HAP-1 (cell line): ENCODE data around the gene IGFN1.

Source experiments
- DNase-seq, 2 experiments: peaks; one replicate each; pipeline ENCODE4 v3.0.0-alpha.2; 2016 to 2020; ENCODE audit warnings: low spot score in 2 of 2
- H3K27me3 ChIP-seq: fragments of 250-450 bp; sonication (Bioruptor Pico); 2 replicates; pipeline ENCODE4 v1.5.1; 2020; ENCODE audit warnings: low read depth, mild to moderate bottlenecking, moderate library complexity
- H3K36me3 ChIP-seq: fragments of 250-450 bp; sonication (Bioruptor Pico); replicated peaks from 2 replicates; pipeline ENCODE4 v1.5.1; 2020; ENCODE audit warnings: mild to moderate bottlenecking
- H3K4me1 ChIP-seq: fragments of 250-450 bp; sonication (Bioruptor Pico); 2 replicates; pipeline ENCODE4 v1.5.1; 2020; ENCODE audit warnings: mild to moderate bottlenecking
- H3K4me3 ChIP-seq: fragments of 250-450 bp; sonication (Bioruptor Pico); 2 replicates; pipeline ENCODE4 v1.5.1; 2020; ENCODE audit warnings: mild to moderate bottlenecking, moderate library complexity
- H3K9me3 ChIP-seq: fragments of 250-450 bp; sonication (Bioruptor Pico); 2 replicates; pipeline ENCODE4 v1.5.1; 2020; ENCODE audit warnings: mild to moderate bottlenecking, moderate library complexity
- in situ Hi-C: fragments of 300-500 bp; cut with MboI; formaldehyde crosslinking; loops from 3 replicates; pipeline ENCODE4 v1.14.3; 2020; ENCODE audit warnings: low sequenced_read_pairs, inconsistent platforms, mixed read lengths

The IGFN1 gene

DNA sequence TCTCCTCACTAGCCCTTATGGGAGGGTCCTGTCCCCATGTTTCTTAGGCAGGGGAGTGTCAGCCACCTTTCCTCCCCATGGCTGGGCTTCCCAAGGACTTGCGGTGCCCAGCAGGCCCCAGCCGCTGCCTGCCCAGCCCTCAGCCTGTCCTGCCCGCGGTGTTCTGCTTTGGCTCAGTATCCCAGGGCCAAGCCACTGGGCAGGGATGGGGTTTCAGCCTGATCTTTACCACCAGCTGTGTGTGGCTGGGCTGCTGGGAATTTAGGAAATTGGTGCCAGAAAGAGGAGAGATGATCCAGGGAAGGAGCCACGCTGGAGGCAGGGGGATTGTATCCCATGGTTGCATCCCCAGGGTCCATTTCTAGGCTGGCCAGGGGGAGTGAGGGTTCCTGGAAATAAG lies 6.9 kb upstream of the IGFN1 start:
- Histone ChIP-seq H3K9me3 (no peaks in the 10 kb centered on the region), H3K4me1 (peaks cover 2% of the 10 kb centered on the region; the same call in 1 of the 2 replicates), H3K36me3 (no peaks in the 10 kb centered on the region), H3K4me3 (no peak overlapping the region), H3K27me3 (peaks cover 3% of the 10 kb centered on the region; the same call in 1 of the 2 replicates)
- in situ Hi-C loops: no loop called here
- DNase-seq: no peak

DNA sequence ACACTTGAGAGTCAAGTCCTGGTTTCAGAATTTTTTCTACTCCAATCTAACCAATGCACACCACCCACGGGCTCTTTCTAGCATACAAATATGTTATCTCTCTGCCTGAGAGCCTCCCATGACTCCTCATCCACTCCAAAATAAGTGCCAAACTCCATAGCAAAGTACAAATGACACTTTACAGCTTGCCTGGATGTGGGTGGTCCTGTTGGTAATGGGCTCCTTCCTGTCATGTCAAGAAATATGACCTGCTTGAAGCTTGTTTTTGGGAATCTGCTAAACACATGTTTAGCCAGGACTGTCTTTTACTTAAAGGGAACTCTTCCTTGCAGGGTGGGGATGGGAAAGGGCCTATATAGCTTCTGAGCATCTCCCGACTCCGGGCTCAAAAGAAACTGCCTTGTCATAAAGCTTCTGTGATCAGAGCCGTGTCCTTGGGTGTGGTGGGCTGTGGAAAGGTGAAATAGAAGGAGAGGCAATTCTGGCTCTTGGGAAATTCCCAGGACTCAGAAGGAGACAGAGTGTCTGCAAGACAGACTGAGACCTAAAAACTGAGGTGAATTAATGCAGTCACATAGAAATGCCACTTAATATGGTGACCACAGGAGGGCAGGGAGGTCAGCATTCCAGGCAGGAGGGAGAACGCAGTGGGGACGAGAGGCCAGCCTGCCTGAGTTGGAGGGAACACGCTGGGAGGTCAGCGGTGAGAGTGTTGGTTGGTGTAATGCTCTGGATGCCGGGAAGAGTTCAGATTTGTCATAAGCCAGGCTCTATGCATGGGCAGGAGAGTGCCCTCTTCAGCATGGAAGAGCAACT lies 6.1 kb upstream of the IGFN1 start:
- Histone ChIP-seq H3K4me1 (peaks cover 2% of the 10 kb centered on the region; the same call in 1 of the 2 replicates), H3K36me3 (no peaks in the 10 kb centered on the region), H3K9me3 (no peaks in the 10 kb centered on the region), H3K27me3 (peaks cover 3% of the 10 kb centered on the region; the same call in 1 of the 2 replicates), H3K4me3 (no peak overlapping the region)
- peak; percentile 41 to 49 for DNase-seq
- in situ Hi-C loops: no loop called here

DNA sequence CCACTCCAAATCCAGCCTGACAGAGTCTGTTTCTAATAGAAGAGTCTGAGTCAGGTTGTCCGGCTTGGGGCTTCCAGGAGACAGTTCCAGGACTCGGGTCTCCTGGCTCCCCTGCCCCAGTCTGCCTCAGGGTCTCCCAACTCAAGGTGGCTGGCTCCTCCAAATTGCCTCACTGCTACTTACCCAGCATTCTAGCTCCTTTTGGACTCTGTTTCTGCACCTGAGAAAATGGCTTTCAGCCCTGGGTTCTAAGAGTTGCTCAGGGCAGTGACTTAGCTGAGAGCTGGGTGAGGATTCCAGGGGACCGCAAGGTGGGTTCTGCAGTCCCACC lies 5.5 kb upstream of the IGFN1 start:
- no peaks in the 10 kb centered on the region for H3K36me3 ChIP-seq
- H3K4me1 ChIP-seq: peaks cover 2% of the 10 kb centered on the region; the same call in 1 of the 2 replicates
- in situ Hi-C loops: no loop called here
- no peaks in the 10 kb centered on the region for H3K9me3 ChIP-seq
- peaks cover 3% of the 10 kb centered on the region; the same call in 1 of the 2 replicates for H3K27me3 ChIP-seq
- no peak for DNase-seq
- H3K4me3 ChIP-seq: no peak overlapping the region

DNA sequence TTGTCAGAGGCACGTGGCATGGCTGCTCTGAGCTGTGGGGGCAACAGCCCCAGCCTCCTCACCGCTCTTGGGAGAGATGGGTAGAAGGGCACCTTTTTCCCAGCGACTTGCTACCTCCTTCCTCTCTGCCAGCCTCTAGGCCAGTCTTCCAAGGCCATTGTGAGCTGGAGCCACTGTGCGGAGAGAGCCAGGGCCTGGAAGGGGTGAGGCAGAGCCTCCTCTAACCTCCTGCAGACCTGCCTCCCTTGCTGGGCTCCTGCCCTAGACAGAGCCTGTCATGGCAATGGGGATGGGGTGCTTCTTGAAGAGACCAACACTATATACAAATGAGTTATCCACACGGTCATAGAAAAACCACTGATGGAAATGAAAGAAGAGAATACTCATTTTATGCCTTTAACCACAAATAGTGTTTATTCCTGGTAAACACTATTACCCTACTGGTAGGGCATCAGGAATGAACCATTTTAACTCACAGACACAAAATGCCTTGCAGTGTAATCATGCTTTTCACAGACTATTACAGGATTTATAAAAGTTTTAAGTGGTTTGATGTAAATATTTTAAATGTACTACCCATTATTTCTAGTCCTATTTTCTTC lies 5.0 kb upstream of the IGFN1 start:
- Histone ChIP-seq H3K9me3 (no peaks in the 10 kb centered on the region), H3K4me1 (peaks cover 2% of the 10 kb centered on the region; the same call in 1 of the 2 replicates), H3K27me3 (peaks cover 3% of the 10 kb centered on the region; the same call in 1 of the 2 replicates), H3K36me3 (no peaks in the 10 kb centered on the region), H3K4me3 (no peak overlapping the region)
- no peak for DNase-seq
- in situ Hi-C loops: no loop called here

DNA sequence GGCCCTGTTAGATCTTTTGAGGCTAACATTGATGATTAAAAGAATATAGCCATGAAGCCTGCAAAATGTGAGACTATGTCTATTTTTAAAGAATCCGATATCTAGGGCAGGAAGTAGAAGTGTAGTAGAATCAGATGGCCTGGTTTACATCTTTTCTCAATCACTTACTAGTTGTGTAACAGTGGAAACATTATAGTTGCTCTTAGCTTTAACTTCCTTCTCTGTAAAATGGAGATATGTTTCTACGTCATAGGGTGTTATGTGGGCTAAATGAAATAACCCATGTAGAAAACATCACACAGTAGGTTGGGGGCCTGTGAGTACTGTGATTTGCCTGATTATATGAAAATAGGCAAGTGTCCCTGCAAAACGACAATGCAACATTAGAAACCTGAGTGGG lies 4.4 kb upstream of the IGFN1 start:
- DNase-seq: no peak
- Histone ChIP-seq H3K9me3 (no peaks in the 10 kb centered on the region), H3K27me3 (peaks cover 8% of the 10 kb centered on the region), H3K4me3 (no peak overlapping the region), H3K36me3 (no peaks in the 10 kb centered on the region), H3K4me1 (peaks cover 2% of the 10 kb centered on the region; the same call in 1 of the 2 replicates)
- in situ Hi-C loops: no loop called here

DNA sequence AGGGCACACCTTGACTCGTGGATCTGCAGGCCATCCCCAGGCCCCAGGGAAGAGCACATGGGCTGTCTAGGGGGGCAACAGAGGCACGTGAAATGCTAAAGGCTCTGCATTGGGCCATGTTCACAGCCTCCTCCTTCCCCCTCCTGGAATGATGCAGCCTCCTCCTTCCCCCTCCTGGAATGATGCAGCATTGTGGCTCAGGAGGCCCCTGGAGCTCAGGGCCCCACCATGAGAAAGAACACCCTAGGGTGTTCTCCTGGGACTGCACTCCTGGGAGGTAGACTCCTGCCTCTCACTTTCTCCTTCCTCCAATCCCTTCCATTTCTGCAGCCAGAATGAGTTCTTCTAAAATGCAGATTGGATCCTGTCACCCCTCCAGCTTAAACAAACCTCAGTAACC lies 1.5 kb upstream of the IGFN1 start:
- no peak for DNase-seq
- Histone ChIP-seq H3K9me3 (no peaks in the 10 kb centered on the region), H3K36me3 (no peaks in the 10 kb centered on the region), H3K27me3 (peaks cover 6% of the 10 kb centered on the region; the same call in 1 of the 2 replicates), H3K4me1 (peaks cover 2% of the 10 kb centered on the region; the same call in 1 of the 2 replicates), H3K4me3 (no peak overlapping the region)
- in situ Hi-C loops: no loop called here

DNA sequence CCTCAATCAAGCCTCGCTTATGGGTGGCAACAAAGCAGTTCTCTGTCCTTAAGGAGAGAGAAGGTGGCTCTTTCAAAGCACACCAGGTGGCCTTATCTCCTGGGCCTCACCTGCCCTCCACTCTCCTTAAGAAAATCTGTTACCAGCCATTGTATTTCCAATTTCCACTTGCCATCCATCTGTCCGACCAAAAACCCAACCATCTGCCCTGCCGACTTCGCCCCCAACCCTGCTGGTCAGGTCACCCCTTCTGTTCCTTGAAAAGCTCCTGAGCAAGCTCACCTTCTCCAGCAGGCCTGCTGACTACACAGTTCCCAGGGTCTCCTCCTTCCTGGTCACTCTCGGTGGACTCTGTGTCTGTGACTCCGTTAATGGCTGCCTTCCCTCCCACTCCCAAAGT lies 619 bp upstream of the IGFN1 start:
- no peak overlapping the region for H3K4me3 ChIP-seq
- H3K4me1 ChIP-seq: no peaks in the 10 kb centered on the region
- no peak for DNase-seq
- H3K9me3 ChIP-seq: no peaks in the 10 kb centered on the region
- no peaks in the 10 kb centered on the region for H3K36me3 ChIP-seq
- peaks cover 6% of the 10 kb centered on the region; the same call in 1 of the 2 replicates for H3K27me3 ChIP-seq
- in situ Hi-C loops: no loop called here

DNA sequence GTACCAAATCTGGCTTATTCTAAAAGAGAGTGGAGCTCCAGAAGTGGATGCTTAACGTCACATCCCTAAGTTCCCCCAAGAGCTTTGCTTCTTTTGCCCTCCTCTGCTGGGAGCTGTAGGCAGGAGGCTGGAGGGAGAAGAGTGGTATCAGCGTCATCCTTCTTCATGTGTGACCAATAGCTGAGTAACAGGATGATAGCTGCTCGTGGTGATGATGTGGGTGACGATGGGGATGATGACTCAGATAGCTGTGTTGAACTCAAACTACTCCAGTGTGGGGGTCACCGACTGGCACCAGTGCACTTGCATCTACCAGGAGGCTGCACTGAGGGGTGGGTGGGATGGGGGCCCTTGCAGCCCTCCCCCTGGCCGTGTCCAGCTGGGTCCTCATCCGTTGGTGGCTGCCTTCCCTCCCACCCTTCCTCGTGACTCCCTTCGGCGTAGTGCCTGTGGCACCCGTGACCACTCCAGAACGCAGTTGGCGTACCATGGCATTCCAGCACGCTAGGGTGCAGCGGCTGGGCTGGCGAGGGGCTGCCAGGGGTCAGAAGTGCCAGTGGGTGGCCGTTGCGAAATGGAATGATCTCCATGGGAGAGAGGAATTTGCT lies 1.1 kb downstream of the IGFN1 start:
- no peak for DNase-seq
- Histone ChIP-seq H3K4me1 (no peaks in the 10 kb centered on the region), H3K27me3 (peaks cover 6% of the 10 kb centered on the region; the same call in 1 of the 2 replicates), H3K4me3 (no peak overlapping the region), H3K9me3 (no peaks in the 10 kb centered on the region), H3K36me3 (no peaks in the 10 kb centered on the region)
- in situ Hi-C loops: no loop called here

DNA sequence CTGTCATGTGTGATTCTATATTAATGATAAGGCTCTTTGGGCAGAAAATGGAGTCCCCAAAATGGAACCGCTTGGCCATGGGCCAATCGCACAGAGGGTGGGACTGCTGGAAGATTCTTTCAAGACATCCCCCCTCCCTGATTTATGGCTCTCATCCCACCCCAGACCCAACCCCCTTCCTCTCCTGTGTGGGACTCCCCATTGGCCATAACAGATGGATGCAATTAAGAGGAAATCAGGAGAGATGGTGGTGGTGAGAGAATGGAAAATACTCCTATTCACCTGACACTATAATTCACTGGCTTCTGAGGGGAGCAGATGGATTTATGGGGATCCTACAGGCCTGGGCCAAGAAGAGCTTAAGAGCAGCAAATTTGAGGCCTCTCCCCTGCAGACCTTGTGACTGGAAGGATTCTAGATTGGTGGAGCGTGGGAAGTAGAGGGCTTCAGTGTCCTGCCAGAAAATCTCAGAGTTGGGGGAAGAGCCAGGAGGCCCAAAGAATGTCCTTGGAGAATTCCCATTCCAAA lies 1.7 kb downstream of the IGFN1 start:
- Histone ChIP-seq H3K4me1 (no peaks in the 10 kb centered on the region), H3K9me3 (no peaks in the 10 kb centered on the region), H3K4me3 (no peak overlapping the region), H3K27me3 (peaks cover 6% of the 10 kb centered on the region; the same call in 1 of the 2 replicates), H3K36me3 (no peaks in the 10 kb centered on the region)
- in situ Hi-C loops: no loop called here
- no peak for DNase-seq

DNA sequence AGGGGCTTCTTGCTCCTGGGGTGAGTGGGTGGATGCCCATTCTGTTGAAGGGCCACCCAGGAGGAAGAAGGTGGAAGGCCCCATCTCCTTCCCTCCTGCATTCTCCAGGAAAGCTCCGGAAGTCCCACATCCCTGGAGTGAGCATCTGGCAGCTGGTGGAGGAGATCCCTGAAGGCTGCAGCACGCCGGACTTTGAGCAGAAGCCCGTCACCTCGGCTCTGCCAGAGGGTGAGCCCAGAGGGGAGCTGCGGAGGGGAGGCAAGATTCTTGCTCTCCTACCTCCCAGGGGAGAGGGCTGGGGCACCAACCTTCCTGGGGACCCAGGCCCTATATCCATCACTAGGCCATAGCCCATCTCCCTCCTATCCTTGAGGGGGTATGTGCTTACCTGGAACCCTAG lies 3.4 kb downstream of the IGFN1 start:
- H3K27me3 ChIP-seq: peaks cover 6% of the 10 kb centered on the region; the same call in 1 of the 2 replicates
- no peak for DNase-seq
- no peak overlapping the region for H3K4me3 ChIP-seq
- H3K4me1 ChIP-seq: no peaks in the 10 kb centered on the region
- no peaks in the 10 kb centered on the region for H3K36me3 ChIP-seq
- in situ Hi-C loops: no loop called here
- no peaks in the 10 kb centered on the region for H3K9me3 ChIP-seq

DNA sequence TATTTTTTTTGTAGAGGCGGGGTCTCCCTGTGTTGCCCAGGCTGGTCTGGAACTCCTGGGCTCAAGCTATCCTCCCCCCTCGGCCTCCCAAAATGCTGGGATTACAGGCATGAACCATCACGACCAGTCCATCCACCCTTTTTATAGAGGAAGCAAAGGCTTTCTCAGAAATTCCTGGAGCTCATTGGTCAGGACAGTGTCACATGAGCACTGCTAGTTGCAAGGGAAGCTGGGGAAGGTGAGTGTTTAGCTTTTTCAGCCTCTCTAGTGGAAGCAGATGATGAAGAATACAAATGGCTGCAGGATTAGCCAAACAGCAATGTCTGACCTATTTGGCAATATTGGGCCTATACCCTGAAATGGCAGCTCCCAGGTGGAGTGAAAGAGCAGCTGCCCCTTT lies 8.0 kb downstream of the IGFN1 start:
- no peaks in the 10 kb centered on the region for H3K36me3 ChIP-seq
- DNase-seq: no peak
- no peak overlapping the region for H3K4me3 ChIP-seq
- H3K4me1 ChIP-seq: no peaks in the 10 kb centered on the region
- in situ Hi-C loops: no loop called here
- no peaks in the 10 kb centered on the region for H3K9me3 ChIP-seq
- H3K27me3 ChIP-seq: peaks cover 6% of the 10 kb centered on the region; the same call in 1 of the 2 replicates

DNA sequence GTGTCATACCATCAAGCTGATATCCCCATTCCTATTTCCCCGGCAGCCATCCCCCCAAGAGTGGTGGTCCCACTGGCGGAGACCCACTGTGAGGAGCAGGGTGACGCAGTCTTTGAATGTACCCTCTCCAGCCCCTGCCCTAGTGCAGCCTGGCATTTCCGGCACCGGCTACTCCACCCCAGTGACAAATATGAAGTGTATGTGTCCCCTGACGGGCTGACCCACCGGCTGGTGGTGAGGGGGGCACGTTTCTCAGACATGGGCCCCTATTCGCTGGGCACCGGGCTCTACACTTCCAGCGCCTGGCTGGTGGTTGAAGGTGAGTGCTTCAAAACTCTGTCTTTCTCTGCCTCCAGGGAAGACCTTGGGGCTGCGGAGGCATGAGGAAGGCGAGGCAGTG lies 14.4 kb downstream of the IGFN1 start:
- H3K36me3 ChIP-seq: no peaks in the 10 kb centered on the region
- no peak for DNase-seq
- H3K4me1 ChIP-seq: no peaks in the 10 kb centered on the region
- no peaks in the 10 kb centered on the region for H3K9me3 ChIP-seq
- H3K27me3 ChIP-seq: peaks cover 34% of the 10 kb centered on the region
- H3K4me3 ChIP-seq: no peak overlapping the region
- in situ Hi-C loops: no loop called here

DNA sequence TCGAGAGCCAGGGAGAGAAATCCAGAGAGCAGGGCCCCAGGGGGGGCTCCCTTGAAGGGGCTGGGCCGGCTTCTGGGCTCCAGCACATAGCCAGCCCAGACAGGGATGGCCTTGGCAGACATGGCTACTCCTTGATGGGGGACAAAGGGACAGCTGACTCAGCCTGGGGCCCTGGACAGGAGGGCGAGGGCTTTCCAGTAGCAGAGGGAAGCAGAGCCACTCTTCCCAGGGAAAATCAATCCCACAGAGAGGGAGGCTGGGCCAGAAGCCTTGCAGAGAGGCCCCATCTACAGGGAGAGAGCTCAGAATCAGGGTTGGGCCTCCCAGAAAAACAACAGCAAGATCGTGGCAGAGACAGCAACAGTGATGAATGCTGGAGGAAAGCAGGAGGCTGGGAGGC lies 15.6 kb downstream of the IGFN1 start:
- Histone ChIP-seq H3K36me3 (no peaks in the 10 kb centered on the region), H3K9me3 (no peaks in the 10 kb centered on the region), H3K27me3 (peaks cover 34% of the 10 kb centered on the region), H3K4me3 (no peak overlapping the region), H3K4me1 (no peaks in the 10 kb centered on the region)
- DNase-seq: no peak
- in situ Hi-C loops: no loop called here

DNA sequence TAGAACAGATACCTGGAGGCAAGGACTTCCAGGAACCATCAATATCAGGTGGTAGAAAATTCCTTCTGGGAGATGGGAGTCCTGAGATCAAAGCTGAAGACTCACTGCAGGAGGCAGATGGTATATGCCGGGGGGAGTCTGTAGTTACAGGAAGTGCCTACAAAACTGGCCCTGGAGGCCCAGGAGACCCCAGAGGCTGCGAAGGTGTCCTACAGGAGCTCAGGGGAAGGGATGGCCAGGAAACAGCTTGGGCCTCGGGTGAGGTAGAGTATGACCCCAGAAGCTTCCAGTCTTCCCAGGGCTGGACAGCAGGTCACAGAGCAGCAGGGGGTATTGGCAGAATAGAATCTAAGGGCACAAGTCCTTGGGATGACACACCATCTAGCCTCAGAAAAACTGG lies 16.4 kb downstream of the IGFN1 start:
- in situ Hi-C loops: no loop called here
- no peak for DNase-seq
- Histone ChIP-seq H3K36me3 (no peaks in the 10 kb centered on the region), H3K27me3 (peaks cover 34% of the 10 kb centered on the region), H3K4me1 (no peaks in the 10 kb centered on the region), H3K4me3 (no peak overlapping the region), H3K9me3 (no peaks in the 10 kb centered on the region)
